ENCODE results near the gene NLRC3.

Gene NLRC3

DNA sequence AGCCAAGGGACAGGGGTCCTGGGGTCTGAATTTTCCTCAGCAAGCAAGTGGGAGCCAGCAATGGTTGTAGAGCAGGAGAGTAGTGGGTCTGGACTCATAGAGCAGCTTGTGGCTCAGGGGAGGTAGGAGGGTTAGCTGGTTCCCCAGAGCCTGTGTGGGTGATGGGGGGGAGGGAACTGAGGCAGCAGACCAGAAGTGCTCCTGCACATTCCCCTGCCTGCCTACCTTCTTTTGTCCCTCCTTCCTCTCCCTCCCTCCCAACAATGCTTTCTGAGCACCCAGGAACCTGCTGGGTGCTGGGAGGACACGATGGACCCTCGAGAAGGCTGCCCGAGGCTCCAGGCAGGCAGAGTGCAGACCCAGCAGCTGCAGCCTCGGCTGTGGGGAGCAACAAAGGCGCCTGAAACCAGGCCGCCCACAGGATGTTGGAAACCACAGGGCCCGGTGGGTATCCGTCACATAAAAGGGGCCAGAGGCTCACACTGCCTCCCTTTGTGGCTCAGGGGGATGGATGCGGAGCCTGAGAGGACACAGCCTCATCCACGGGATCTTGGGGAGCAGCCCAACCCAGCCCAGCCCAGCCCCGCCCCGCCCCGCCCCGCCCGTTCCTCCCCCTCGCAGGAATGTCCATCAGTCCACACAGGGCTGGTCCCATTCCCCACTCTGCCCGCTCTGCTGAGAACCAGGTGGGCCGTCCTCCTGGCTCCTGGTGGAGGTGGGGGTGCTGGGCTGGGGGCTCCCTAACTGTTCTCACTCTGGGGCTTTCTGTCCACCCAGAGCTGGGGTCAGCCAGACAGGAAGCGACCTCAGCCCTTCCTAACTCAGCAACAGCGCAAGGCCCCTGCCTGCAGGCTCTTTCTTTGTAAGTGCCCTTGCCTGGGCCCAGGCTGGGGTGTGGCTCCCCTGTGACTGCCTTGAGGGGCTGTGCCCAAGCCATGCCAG, 1.7 kb upstream of the NLRC3 start:
- DNase-seq: no peak

DNA sequence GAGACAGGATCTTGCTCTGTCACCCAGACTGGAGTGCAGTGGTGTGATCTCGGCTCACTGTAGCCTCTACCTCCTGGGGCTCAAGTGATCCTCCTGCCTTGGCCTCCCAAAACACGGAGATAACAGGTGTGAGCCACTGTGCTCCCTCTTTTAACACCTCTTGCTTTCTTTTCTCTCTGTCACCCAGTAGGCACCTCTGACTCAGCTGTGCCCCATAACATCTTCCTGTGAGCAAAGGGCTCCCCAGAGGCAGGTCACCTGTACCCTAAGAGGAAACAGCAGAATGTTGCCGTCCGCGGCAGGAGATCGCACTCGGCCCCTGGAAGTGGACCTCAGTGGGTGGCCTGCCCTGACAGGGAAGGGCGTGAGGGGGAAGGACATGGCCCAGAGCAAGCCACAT, 918 bp upstream of the NLRC3 start:
- DNase-seq: no peak

DNA sequence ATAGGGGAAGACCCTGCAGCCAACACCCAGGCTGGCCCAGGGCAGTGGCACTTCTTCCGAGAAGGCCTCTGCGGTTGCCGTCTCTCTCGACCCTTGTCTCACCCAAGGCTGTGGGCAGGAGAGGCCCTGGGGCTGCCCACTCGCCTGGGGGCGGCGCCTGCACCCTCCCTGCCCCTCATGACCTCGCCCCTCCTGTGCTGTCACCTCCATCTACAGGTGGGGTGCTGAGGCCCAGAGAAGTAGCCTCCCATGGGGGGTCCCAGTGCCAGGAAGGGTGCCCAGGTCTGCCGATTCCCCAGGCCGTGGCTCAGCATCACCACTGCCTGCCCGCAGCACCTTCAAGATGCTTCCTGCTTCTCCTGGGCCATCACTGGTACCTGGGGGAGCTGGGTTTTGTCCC, 992 bp downstream of the NLRC3 start:
- DNase-seq: no peak

DNA sequence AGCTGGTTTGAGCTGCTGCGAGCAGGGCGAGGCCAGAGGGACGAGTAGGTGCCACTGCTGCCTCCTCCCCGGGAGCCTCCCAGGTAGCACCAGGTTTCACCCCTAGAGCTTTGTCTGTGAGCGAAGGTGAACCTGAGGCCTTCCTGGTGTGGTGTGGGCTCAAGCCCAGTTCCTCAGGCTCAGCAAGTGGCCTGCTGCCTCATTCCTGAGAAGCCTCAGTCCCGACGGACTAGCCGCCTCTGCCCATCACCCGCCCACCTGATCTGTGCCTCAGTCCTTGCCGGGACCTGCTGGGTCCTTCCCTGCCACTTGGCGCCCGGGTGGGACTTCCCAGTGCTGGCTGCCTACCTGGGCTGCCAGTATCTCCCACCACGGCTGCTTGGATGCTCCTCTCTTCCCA, 1.7 kb downstream of the NLRC3 start:
- DNase-seq: no peak

DNA sequence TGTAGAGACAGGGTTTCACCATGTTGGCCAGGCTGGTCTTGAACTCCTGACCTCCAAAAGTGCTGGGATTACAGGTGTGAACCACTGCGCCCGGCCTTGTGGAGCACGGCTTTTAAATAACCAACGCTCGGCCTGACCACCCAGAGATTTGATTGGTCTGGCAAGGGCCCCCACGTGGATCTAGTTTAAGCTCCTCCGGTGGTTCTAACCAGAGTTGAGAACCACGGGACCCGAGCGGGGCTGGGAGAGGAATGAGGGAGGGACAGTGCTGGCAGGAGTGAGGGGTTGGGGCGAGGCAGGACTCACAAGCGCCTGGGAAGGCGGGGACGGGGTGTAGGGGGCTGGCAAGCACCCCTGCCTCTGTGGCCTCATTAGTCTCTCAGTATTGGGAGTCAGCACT, 3.0 kb downstream of the NLRC3 start:
- no peak for DNase-seq

DNA sequence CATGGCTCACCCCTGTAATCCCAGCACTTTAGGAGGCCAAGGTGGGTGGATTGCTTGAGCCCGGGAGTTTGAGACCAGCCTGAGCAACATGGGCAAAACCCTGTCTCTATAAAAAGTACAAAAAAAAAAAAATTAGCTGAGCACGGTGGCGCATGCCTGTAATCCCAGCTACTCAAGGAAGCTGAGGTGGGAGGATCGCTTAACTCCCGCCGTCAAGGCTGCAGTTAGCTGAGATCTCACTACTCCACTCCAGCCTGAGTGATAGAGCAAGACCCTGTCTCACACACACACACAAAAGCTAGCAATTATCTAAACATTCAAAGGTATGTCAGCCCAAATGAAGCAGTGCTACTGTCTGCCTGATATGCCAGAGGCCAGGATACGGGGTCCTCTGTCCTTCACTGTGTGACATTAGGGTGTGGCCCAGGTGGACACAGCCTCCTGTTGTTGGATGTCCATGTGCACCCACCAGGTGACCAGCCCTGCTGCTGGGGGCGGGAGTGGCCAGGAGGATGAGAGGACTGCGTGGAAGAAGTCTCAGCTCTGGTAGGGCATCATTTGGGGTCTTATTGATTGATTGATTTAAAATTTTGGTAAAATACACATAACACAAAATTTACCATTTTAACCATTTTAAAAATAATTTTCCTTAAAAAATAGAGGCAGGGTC, 3.9 kb downstream of the NLRC3 start:
- DNase-seq: peak; percentile 27

DNA sequence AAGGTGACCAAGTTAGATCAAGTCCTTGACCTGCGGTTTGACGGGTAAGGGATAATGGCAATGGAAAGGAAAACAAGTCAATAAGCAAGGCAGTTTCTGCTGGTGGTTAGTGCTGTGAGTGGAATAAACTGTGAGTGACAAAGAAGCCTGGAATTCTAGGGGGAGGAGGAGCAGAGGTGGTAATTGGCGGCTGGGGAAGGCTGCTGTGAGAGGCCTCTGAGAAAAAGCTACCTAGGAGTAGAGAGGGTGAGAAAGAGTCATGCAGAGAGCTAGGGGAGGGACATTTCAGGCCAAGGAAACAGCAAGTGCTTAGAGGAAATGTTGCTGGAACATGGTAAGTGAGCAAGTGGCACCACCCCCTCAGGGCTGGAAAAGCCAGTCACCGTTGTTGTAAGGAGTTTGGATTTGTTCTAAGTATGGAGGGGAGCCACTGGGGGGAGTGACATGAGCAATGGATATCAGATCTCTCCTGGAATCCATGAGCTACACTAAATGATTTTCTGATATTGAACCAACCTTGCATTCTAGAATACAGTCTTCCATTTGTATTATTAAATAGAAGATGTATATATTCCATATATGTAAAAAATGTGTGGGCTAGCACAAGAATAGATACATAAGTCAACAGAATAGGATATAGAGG, 6.7 kb downstream of the NLRC3 start:
- no peak for DNase-seq

DNA sequence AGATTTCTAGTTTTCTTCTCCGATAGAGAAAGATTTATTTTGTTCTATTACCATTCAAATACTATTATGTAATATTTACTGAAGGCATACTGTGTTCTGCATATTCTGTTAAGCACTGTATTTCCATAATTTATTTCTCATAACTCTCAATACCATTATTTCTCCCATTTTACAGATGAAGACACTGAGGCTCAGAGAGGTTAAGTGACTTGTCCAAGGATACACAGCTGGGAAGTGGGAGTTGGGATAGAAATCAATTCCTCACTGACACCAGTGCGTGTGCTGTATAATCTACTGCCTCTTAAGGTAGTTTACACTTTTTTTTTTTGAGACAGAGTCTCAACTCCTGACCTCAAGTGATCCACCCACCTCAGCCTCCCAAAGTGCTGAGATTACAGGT, 7.4 kb downstream of the NLRC3 start:
- no peak for DNase-seq

DNA sequence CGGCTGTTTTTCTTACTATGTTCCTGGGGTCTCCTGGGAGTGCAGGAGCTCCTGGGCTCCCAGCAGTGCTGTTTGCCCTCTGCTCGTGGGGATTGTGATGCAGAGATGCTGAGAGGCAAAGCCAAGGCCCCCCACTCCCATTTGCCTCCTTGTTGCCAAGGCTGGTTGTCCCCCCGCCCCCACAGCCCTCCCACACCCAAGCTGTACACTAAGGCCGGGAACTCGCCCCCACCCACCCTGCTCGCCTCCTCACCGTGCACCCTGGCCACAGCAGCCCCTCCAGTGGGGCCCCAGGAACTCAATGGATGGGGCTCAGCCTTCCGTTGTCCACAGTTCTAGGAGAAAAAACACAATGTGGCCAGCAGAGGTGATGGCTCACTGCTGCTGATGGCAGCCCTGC, 10.2 kb downstream of the NLRC3 start:
- no peak for DNase-seq

DNA sequence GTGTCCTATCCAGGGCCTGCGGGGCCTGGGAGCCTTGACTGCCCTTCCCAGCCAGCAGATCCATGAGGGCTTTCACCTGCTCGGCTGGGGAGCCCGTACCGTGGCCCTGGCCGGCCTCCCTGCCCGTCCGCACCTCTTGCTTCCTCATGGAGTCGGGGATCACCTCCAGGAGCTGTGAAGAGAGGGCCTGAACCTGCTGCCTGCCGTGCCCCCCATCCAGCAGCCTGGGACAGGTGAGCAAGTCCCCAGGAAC, 12.4 kb downstream of the NLRC3 start:
- no peak for DNase-seq

DNA sequence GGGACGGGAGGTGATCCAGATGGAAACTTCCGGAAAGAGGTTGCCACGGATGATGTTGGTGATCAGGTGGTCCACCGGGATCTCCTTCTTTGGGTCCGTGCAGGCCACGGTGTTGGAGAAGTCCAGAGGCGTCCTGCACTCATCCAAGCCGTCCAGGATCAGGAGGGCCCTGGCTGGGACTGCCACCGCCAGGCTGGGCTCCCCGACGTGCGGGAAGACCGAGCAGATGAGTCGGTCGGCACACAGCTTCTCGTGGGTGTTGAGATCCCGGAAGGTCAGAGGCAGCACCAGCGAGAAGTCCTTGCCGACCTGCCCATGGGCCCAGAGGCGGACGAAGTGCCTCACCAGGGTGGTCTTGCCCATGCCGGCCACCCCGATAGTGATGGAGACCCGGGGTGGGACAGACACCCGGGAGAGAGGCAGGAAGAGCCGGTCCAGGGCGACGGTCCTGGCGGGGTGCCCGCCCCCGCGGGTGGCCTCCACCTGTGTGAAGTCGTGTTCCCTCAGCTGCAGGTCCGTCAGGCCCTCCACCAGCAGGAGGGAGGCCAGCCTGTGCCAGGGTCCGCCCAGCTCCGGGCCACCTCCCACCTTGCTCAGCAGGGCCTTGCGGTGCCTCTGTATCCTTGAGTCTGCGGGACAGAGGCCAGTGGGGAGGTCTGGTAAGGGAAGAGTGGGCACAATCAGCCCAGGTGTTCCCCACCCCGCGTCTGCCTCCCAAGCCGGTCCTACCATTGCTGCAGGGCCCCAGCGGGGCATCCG, 12.9 kb downstream of the NLRC3 start:
- DNase-seq: no peak

DNA sequence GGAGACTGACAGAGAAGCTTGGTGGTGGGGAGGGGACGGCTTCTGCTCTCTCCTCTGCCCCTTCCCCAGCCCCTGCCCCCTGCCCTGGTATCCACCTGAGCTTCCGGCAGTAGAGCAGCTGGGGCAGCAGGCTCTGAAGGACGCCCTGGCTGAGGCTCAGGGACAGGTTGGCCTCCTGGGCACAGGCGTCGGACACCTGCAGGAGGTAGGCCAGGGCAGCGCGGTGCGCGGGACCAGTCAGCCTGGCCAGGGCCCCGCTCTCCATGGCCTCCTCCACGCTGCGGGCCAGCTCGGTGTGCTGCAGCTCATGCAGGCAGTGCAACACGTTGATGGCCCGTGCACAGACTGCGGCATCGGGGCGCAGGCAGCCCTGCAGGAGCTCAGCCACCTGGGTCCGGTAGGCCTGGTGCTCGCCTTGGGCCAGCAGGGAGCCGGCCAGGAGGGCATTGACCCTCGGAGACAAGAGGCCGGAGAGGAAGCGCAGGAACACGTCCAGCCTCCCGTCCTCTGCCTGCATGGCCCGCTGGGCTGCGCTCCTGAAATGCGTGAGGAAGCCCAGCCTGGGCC, 14.2 kb downstream of the NLRC3 start:
- no peak for DNase-seq

DNA sequence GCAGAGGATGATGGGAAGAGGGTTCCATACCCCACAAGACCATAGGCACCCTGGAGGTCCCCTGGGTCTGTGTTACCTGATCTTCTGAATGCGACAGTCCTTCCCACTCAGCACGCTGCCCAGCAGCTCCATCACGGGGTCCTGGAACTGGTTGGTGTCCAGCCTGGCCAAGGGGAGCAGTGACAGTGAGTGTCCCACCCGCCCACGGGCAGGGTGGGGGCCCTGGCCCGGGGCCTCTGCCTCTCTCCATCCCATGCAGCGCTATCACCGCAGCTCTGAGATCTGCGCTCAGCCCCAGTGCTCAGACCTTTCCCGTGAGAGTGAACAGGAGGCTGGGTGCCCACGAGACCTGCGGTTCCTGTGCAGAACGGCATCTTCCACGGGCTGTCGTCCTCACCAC, 15.6 kb downstream of the NLRC3 start:
- no peak for DNase-seq

DNA sequence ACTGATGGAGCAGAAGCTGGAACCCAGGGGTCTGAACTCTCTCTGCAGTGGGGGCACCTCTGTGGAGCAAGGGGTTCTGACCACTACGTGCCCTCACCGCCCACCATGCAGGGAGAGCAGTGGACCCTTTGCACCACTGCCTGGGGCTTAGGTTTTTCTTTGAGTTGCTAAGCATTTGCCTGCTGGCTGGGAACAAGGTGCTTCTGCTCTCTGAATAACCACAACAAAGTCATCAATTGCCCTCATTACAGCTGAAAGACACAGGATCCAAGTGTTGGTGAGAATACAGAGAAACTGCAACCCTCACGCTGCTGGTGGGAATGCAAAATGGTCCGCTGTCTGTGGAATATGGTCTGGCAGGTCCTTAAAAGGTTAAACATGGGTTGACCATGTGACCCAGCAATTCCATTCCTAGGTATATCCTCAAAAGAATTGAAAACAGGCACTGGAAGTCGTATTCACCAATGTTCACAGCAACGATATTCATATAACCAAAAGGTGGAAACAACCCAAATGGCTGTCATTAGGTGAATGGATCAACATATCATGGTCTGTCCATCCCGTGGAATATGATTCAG, 22.8 kb downstream of the NLRC3 start:
- DNase-seq: no peak

DNA sequence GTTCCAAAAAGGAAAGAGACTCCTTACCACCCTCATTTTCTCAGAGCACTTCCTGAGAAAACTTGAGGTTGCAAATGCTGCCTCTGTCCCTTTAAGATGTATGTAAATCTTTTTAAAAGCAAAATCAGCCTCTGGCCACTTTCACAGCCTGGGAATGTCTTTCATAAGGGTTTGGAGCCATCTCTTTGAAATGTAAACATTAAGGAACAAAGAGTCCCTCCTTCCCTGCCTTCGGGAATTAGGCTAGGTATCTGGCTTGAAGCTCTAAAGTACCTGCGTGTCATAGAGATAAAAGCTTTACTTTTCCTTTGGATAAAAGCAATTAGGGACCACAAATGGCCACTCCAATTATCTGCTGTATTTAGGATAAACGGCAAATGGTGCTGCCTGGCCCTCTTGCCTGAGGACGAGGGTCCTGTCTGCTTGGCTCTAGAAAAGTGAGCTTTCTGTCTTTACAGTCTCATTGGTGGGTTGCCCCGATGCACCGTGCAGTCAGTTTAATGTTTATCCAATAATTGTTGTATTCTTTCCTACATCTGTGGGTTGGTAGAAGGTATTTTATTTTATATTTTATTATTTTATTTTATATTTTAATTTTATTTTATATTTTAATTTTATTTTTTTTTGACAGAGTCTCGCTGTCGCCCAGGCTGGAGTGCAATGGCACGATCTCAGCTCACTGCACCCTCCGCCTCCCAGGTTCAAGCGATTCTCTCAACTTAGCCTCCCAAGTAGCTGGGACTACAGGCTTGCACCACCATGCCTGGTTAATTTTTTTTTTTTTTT, 23.9 kb downstream of the NLRC3 start:
- peak; percentile 70 for DNase-seq

DNA sequence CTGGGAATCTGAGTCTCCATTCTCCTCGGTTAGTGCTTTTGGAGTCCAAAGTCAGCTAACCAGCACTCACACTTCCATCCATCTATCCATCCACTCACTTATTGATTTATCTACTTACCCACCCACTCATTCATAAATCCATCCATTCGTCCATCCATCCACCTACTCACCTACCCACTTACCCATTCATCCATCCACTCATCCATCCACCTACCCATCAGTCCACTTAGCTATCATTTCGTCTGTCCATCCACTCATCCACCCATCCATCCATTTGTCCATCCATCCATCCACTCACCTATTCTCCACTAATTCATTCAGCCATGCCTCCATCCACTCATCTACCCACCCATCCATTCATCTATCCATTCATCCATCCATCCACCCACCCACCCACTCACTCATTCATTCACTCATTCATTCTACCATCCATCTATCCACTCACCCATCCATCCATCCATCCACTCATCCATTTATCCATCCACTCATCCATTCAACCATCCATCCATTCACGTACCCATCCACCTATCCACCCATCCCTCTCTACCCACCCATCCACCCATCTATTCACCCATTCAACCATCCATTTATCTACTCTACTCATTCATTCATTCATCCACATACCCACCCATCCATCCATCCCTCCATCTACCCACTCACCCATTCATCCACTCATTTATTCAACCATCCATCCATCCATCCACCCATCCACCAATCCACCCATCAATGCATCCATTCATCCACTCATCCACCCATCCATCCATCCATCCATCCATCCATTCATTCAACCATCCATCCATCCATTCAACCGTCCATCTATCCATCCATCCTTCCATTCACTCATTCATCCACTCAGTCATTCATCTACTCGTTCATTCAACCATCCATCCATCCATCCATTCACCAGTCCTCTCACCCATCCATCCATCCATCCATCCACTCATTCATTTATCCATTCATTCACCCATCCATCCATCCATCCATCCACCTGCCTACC, 26.1 kb downstream of the NLRC3 start:
- no peak for DNase-seq

DNA sequence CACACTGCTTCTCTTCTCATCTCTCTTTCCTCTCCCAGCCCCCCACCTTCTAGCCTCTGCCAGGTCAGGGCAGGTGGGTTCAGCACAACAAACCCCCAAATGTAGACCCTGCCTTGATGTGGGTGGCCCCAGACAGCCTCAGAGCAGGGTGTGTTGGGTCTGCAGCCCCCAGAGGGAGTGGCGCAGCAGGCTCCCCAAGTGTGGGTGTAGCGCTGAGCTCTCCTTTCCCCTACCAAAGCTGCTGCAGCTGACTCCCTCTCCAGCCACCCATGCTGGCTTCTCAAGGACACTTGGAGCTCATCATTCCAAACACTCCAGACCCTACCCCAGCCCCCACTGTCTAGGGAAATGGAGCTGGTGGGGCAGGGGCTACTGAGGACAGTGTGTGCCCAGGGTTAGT, 27.3 kb downstream of the NLRC3 start:
- no peak for DNase-seq

DNA sequence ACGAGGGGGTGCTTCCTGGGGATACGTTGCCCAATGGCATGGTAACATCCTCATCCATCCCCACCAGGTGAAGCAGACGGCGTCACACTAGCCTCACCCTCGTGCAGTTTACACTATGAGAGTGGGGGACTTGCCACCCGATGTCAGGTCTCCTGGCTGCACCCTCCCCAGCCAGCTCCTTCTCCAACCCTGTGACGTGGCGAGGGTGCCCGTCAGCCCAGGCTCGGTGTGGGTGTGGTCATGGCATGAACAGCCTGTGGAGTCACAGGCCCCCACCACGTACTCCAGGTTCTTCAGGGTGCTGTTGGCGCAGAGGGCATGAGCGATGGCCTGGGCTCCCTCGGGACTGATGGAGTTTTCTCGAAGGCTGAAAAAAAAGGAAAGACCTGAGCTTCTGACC, 28.3 kb downstream of the NLRC3 start:
- DNase-seq: no peak

DNA sequence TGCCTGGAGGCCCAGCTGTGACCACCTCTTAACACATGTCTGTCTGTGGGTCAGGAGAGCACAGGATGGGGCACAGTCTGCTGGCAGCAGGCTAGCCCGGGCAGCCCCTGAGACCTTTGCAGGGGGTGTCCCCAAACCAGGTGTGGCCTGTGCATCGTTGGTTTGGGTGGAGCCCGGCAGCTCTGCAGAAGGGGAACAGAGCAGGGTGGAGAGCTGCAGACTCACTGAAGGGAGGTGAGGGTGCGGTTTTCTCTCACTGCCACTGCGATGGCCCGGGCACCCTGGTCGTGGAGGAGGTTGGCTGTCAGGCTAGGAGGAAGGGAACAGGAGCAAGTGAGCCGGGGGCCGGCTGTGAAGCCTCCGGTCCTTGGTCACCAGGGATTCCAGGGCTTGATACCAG, 28.8 kb downstream of the NLRC3 start:
- DNase-seq: no peak

DNA sequence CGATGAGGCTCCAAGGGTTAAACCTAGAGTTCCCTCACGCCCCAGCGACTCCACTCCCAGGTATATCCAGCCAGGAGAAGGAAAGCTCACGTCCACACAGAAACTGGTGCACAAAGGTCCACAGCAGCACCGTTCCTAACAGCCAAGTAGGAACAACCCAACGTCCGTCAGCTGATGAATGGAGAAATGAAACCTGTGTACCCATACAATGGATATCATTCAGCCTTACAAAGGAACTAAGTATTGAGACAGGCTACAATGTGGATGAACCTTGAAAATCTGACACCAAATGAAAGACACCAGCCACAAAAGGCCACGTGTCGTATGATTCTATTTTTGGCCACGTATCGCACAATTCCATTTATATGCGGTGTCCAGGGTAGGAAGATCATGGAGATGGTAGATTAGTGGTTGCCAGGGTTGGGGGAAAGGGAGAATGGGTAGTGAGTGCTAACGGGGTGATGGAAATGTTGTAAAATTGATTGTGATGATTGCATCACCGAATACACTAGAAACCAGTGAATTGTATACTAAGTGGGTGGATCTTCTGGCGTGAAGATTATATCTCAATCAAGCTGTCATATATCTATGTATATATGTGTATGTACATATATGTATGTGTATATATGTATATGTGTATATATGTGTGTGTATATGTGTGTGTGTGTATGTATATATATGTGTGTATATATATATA, 30.1 kb downstream of the NLRC3 start:
- no peak for DNase-seq

Measured in NCI-H146 (cell line).